MCF 10A (cell line): ENCODE measurements around the gene DDX56. TPM values are rescaled to one million over a fixed set of nuclear protein-coding genes. Genes with fewer than 3 reads are reported as not detected.
A peak's percentile ranks its signal among the peaks of the same experiment; 100 is the strongest.

Experiments used
- BruUV-seq: library from RNA; stranded (reverse); fragments of 400-500 nt; replicated peaks from 2 replicates; lab custom pipeline; 2021; lab: Mats Ljungman, UMichigan
- CTCF ChIA-PET: fragments of 300-600 bp; sonication (Branson Sonifier 250); formaldehyde crosslinking; extraction: SDS; loops from one replicate; lab custom pipeline; 2021; ENCODE audit warnings: antibody characterized with exemption, inconsistent platforms; lab: Yijun Ruan, JAX
- POLR2A ChIA-PET: fragments of 300-600, 350-650 bp; sonication (Branson Sonifier 250); formaldehyde crosslinking; extraction: SDS; loops from one replicate; lab custom pipeline; 2020; ENCODE audit warnings: antibody characterized with exemption, inconsistent platforms; lab: Yijun Ruan, JAX
- DNase-seq: peaks from one replicate; pipeline ENCODE4 v3.0.0-alpha.2; 2018; ENCODE audit not compliant: unreplicated experiment
- H3K27ac Mint-ChIP-seq: one replicate; pipeline ENCODE4 v1.8.0; 2022; ENCODE audit warnings: mild to moderate bottlenecking, low read depth, mixed read lengths; ENCODE audit not compliant: unreplicated experiment
- H3K27me3 Mint-ChIP-seq: one replicate; pipeline ENCODE4 v1.8.0; 2022; ENCODE audit warnings: mixed read lengths; ENCODE audit not compliant: insufficient read depth, unreplicated experiment
- H3K36me3 Mint-ChIP-seq: one replicate; pipeline ENCODE4 v1.8.0; 2022; ENCODE audit warnings: mild to moderate bottlenecking, moderate library complexity, mixed read lengths; ENCODE audit not compliant: insufficient read depth, unreplicated experiment
- H3K4me1 Mint-ChIP-seq: one replicate; pipeline ENCODE4 v1.8.0; 2022; ENCODE audit warnings: mixed read lengths; ENCODE audit not compliant: insufficient read depth, unreplicated experiment
- H3K4me3 Mint-ChIP-seq: one replicate; pipeline ENCODE4 v1.8.0; 2022; ENCODE audit warnings: mild to moderate bottlenecking, moderate library complexity, mixed read lengths; ENCODE audit not compliant: unreplicated experiment
- H3K9me3 Mint-ChIP-seq: one replicate; pipeline ENCODE4 v1.8.0; 2022; ENCODE audit warnings: mixed read lengths; ENCODE audit not compliant: unreplicated experiment
- CTCF ChIP-seq: fragments of 200-600 bp; IDR thresholded peaks from one replicate; pipeline ENCODE4 v1.8.0; 2022; ENCODE audit warnings: antibody characterized with exemption, mild to moderate bottlenecking; ENCODE audit not compliant: unreplicated experiment
- intact Hi-C: fragments of 100-400 bp; cut with micrococcal nuclease; formaldehyde crosslinking; loops from 2 replicates; pipeline ENCODE4 v1.14.1; 2022
- total RNA-seq: library from RNA; stranded (reverse); gene quantifications from 2 replicates; pipeline ENCODE4 v1.2.3, GENCODE V29; 2022

Gene DDX56
- total RNA-seq, 1 experiment from 2014 or later, result 104 TPM

- POLR2A ChIA-PET, result interaction anchor here (0.6 to 2.3 kb wide), 6 partner anchors 10 to 383 kb away, joined by 3 to 23 read pairs (median 4); partner anchors contain the start of gene OGDH
- no peaks in the 10 kb centered on the region for H3K27me3 Mint-ChIP-seq
- intact Hi-C loops, result no loop called here
- no peaks in the 10 kb centered on the region for H3K9me3 Mint-ChIP-seq
- no peak for DNase-seq
- H3K4me1 Mint-ChIP-seq, result peaks cover 29% of the 10 kb centered on the region
- CTCF ChIA-PET, result interaction anchor here (0.6 kb wide), 1 partner anchor 19 kb away, joined by 3 read pairs; no protein-coding TSS in a partner anchor
- no peak for TF ChIP-seq CTCF
- BruUV-seq, result no TSS peak
- no peak overlapping the region for H3K27ac Mint-ChIP-seq
- peaks cover 20% of the 10 kb centered on the region for H3K36me3 Mint-ChIP-seq
- H3K4me3 Mint-ChIP-seq, result no peak overlapping the region
Measured at GRCh38 chr7:44616545-44616944, 42.8 kb upstream of the DDX56 start.

- intact Hi-C loops, result no loop called here
Measured at GRCh38 chr7:44615793-44616192, 42.1 kb upstream of the DDX56 start.

GRCh38 chr7:44615149-44615611 is 41.5 kb upstream of the DDX56 start:
- no peaks in the 10 kb centered on the region for H3K9me3 Mint-ChIP-seq
- no peak for TF ChIP-seq CTCF
- peaks cover 24% of the 10 kb centered on the region for H3K4me1 Mint-ChIP-seq
- H3K27me3 Mint-ChIP-seq, result no peaks in the 10 kb centered on the region
- peaks cover 23% of the 10 kb centered on the region for H3K36me3 Mint-ChIP-seq
- intact Hi-C loops, result no loop called here
- H3K4me3 Mint-ChIP-seq, result no peak overlapping the region
- H3K27ac Mint-ChIP-seq, result no peak overlapping the region
- no peak for DNase-seq
- POLR2A ChIA-PET, result interaction anchor here (1.7 kb wide), 1 partner anchor 22 kb away, joined by 3 read pairs; no protein-coding TSS in a partner anchor
- no TSS peak for BruUV-seq
- CTCF ChIA-PET, result no interaction called here

More at GRCh38 chr7:44615793-44616192, 42.1 kb upstream of the DDX56 start:
- ChIA-PET CTCF (interaction anchor here (0.6 kb wide), 1 partner anchor 19 kb away, joined by 3 read pairs; no protein-coding TSS in a partner anchor), POLR2A (interaction anchor here (0.6 to 2.3 kb wide), 6 partner anchors 9 to 384 kb away, joined by 3 to 23 read pairs (median 4); partner anchors contain the start of gene OGDH)
- H3K9me3 Mint-ChIP-seq, result no peaks in the 10 kb centered on the region
- H3K27ac Mint-ChIP-seq, result no peak overlapping the region
- H3K4me1 Mint-ChIP-seq, result peaks cover 24% of the 10 kb centered on the region
- peaks cover 19% of the 10 kb centered on the region for H3K36me3 Mint-ChIP-seq
- no peak overlapping the region for H3K4me3 Mint-ChIP-seq
- no peak for TF ChIP-seq CTCF
- BruUV-seq, result no TSS peak
- no peaks in the 10 kb centered on the region for H3K27me3 Mint-ChIP-seq
- DNase-seq, result no peak

GRCh38 chr7:44609829-44610228 is 36.1 kb upstream of the DDX56 start:
- Mint-ChIP-seq H3K27me3 (no peaks in the 10 kb centered on the region), H3K4me3 (no peak overlapping the region), H3K36me3 (peaks cover 18% of the 10 kb centered on the region), H3K9me3 (no peaks in the 10 kb centered on the region), H3K4me1 (peaks cover 9% of the 10 kb centered on the region), H3K27ac (peak overlapping the region; percentile 39)
- CTCF ChIA-PET, result interaction anchor here (0.7 to 1.1 kb wide), 3 partner anchors 21 to 247 kb away, joined by 3 to 4 read pairs (median 3); no protein-coding TSS in a partner anchor
- DNase-seq, result no peak
- TF ChIP-seq CTCF, result no peak
- intact Hi-C loops, result loop anchor here (5.0 kb wide), 1 partner anchor 137 kb away; the partner anchor contains the start of gene ZMIZ2
- POLR2A ChIA-PET, result interaction anchor here (0.6 to 1.4 kb wide), 4 partner anchors 7 to 525 kb away, joined by 3 to 4 read pairs (median 4); no protein-coding TSS in a partner anchor
- no TSS peak for BruUV-seq
